H1 (cell line): ENCODE measurements around the gene PPARD. TPM values are rescaled to one million over a fixed set of nuclear protein-coding genes. Genes with fewer than 3 reads are reported as not detected.

Experiments
- CEBPB ChIP-seq: IDR thresholded peaks from 2 replicates; pipeline ENCODE4 v1.6.1; 2012; ENCODE audit warnings: low read depth, low read length
- polyA plus RNA-seq, 7 experiments: library from polyadenylated mRNA; depleted of rRNA in 3 of 7; stranded (reverse) in 5 of 7; unstranded in 2 of 7; fragments of >200 nt in 5 of 7; fragments of 200-250 nt in 2 of 7; gene quantifications; 1 replicate in 5 of 7; 2 replicates in 1 of 7; 4 replicates in 1 of 7; pipeline versions ENCODE4 v1.2.1 to v1.2.3, GENCODE V29; 2011 to 2013; ENCODE audit warnings: missing spikeins in 2 of 7, mixed read lengths in 2 of 7
- total RNA-seq: library from RNA; stranded (reverse); fragmentation: NEBNext Ultra II Directional; extraction: Animal tissue kit (Norgen Biotek cat#: 25700); gene quantifications from 2 replicates; pipeline ENCODE4 v1.2.1, GENCODE V29; 2021
- TF ChIP-seq, protein P1 (sequence below): fragments of 300-600 bp; sonication (generic); IDR thresholded peaks from 2 replicates; pipeline ENCODE4 v1.7.1; 2012; ENCODE audit warnings: low read length, moderate library complexity, mild to moderate bottlenecking, inconsistent platforms; ENCODE audit not compliant: insufficient replicate concordance

Gene PPARD
- total and polyA plus RNA-seq, 2 of the 8 experiments (the other 6 are each of a cell fraction or from before 2014, with no cell fraction given) = 14.6 to 14.9 TPM

- TF ChIP-seq, protein P1, sequence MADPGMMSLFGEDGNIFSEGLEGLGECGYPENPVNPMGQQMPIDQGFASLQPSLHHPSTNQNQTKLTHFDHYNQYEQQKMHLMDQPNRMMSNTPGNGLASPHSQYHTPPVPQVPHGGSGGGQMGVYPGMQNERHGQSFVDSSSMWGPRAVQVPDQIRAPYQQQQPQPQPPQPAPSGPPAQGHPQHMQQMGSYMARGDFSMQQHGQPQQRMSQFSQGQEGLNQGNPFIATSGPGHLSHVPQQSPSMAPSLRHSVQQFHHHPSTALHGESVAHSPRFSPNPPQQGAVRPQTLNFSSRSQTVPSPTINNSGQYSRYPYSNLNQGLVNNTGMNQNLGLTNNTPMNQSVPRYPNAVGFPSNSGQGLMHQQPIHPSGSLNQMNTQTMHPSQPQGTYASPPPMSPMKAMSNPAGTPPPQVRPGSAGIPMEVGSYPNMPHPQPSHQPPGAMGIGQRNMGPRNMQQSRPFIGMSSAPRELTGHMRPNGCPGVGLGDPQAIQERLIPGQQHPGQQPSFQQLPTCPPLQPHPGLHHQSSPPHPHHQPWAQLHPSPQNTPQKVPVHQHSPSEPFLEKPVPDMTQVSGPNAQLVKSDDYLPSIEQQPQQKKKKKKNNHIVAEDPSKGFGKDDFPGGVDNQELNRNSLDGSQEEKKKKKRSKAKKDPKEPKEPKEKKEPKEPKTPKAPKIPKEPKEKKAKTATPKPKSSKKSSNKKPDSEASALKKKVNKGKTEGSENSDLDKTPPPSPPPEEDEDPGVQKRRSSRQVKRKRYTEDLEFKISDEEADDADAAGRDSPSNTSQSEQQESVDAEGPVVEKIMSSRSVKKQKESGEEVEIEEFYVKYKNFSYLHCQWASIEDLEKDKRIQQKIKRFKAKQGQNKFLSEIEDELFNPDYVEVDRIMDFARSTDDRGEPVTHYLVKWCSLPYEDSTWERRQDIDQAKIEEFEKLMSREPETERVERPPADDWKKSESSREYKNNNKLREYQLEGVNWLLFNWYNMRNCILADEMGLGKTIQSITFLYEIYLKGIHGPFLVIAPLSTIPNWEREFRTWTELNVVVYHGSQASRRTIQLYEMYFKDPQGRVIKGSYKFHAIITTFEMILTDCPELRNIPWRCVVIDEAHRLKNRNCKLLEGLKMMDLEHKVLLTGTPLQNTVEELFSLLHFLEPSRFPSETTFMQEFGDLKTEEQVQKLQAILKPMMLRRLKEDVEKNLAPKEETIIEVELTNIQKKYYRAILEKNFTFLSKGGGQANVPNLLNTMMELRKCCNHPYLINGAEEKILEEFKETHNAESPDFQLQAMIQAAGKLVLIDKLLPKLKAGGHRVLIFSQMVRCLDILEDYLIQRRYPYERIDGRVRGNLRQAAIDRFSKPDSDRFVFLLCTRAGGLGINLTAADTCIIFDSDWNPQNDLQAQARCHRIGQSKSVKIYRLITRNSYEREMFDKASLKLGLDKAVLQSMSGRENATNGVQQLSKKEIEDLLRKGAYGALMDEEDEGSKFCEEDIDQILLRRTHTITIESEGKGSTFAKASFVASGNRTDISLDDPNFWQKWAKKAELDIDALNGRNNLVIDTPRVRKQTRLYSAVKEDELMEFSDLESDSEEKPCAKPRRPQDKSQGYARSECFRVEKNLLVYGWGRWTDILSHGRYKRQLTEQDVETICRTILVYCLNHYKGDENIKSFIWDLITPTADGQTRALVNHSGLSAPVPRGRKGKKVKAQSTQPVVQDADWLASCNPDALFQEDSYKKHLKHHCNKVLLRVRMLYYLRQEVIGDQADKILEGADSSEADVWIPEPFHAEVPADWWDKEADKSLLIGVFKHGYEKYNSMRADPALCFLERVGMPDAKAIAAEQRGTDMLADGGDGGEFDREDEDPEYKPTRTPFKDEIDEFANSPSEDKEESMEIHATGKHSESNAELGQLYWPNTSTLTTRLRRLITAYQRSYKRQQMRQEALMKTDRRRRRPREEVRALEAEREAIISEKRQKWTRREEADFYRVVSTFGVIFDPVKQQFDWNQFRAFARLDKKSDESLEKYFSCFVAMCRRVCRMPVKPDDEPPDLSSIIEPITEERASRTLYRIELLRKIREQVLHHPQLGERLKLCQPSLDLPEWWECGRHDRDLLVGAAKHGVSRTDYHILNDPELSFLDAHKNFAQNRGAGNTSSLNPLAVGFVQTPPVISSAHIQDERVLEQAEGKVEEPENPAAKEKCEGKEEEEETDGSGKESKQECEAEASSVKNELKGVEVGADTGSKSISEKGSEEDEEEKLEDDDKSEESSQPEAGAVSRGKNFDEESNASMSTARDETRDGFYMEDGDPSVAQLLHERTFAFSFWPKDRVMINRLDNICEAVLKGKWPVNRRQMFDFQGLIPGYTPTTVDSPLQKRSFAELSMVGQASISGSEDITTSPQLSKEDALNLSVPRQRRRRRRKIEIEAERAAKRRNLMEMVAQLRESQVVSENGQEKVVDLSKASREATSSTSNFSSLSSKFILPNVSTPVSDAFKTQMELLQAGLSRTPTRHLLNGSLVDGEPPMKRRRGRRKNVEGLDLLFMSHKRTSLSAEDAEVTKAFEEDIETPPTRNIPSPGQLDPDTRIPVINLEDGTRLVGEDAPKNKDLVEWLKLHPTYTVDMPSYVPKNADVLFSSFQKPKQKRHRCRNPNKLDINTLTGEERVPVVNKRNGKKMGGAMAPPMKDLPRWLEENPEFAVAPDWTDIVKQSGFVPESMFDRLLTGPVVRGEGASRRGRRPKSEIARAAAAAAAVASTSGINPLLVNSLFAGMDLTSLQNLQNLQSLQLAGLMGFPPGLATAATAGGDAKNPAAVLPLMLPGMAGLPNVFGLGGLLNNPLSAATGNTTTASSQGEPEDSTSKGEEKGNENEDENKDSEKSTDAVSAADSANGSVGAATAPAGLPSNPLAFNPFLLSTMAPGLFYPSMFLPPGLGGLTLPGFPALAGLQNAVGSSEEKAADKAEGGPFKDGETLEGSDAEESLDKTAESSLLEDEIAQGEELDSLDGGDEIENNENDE = no peak
- 0 out of 2 replicates have a peak, but pooled peaks have one; percentile 10 for TF ChIP-seq CEBPB
Observed at GRCh38 chr6:35477028-35477427, 134.7 kb downstream of the PPARD start (continued).
